ENCODE results near the gene MT1E. TPM values are rescaled to one million over a fixed set of nuclear protein-coding genes. Genes with fewer than 3 reads are reported as not detected.

Gene MT1E
- total and polyA plus RNA-seq, 2 of the 13 experiments (the other 11 are each of a cell fraction or from before 2014, with no cell fraction given): 110 to 1,072 TPM

DNA sequence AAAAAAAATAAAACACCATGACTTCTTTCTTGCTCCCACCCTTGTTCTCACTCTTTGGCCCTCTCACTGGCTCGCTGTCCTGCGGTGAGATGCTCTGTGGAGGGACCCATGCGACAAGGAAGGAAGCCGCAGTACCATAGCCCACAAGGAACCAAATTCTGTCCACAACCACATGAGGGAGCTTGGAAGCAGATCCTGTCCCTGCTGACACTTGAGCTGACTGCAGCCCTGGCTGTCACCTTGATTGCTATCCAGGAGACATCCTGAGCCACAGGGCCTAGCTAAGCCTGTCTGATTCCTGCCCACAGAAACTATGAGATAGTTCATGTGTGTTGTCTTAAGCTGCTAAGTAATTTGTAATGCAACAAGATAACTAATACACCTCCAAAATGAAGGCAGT, 22.0 kb upstream of the MT1E start (continued):
- TF ChIP-seq, protein P1, sequence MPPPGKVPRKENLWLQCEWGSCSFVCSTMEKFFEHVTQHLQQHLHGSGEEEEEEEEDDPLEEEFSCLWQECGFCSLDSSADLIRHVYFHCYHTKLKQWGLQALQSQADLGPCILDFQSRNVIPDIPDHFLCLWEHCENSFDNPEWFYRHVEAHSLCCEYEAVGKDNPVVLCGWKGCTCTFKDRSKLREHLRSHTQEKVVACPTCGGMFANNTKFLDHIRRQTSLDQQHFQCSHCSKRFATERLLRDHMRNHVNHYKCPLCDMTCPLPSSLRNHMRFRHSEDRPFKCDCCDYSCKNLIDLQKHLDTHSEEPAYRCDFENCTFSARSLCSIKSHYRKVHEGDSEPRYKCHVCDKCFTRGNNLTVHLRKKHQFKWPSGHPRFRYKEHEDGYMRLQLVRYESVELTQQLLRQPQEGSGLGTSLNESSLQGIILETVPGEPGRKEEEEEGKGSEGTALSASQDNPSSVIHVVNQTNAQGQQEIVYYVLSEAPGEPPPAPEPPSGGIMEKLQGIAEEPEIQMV (CRISPR knock-in tag; IDR thresholded peaks at IDR 0.05; ENCODE audit: low read depth): no peak
- TF ChIP-seq SOX5 (CRISPR knock-in tag; IDR thresholded peaks at IDR 0.05; ENCODE audit: borderline replicate concordance) (peak; percentile 42; the same call in 1 of the 2 replicates), AHDC1 (CRISPR knock-in tag; IDR thresholded peaks at IDR 0.05; ENCODE audit: borderline replicate concordance) (no peak), SAP130 (CRISPR knock-in tag; IDR thresholded peaks at IDR 0.05; ENCODE audit: low read depth) (peak; percentile 76), HNRNPL (IDR thresholded peaks at IDR 0.05; ENCODE audit: low read depth, low read length) (no peak), ZNF660 (CRISPR knock-in tag; IDR thresholded peaks at IDR 0.05; ENCODE audit: borderline replicate concordance, low read depth) (no peak), NCOA1 (CRISPR knock-in tag; IDR thresholded peaks at IDR 0.05) (no peak), THRA (CRISPR knock-in tag; IDR thresholded peaks at IDR 0.05; ENCODE audit: borderline replicate concordance) (peak; percentile 51; the same call in 1 of the 2 replicates), NFE2L1 (CRISPR knock-in tag; IDR thresholded peaks at IDR 0.05; ENCODE audit: borderline replicate concordance) (no peak), CREM (IDR thresholded peaks at IDR 0.05) (no peak), CREM (CRISPR knock-in tag; IDR thresholded peaks at IDR 0.05) (no peak), NCOA2 (CRISPR knock-in tag; IDR thresholded peaks at IDR 0.05) (no peak), ZNF567 (CRISPR knock-in tag; IDR thresholded peaks at IDR 0.05; ENCODE audit: borderline replicate concordance) (0 out of 2 replicates have a peak, but pooled peaks have one; percentile 83), REXO4 (CRISPR knock-in tag; IDR thresholded peaks at IDR 0.05; ENCODE audit: borderline replicate concordance) (no peak), ZFAT (CRISPR knock-in tag; conservative IDR thresholded peaks at IDR 0.05) (no peak), ZKSCAN1 (IDR thresholded peaks at IDR 0.05; ENCODE audit: low read length) (no peak), ZC3H13 (CRISPR knock-in tag; IDR thresholded peaks at IDR 0.05) (no peak), PPARG (CRISPR knock-in tag; conservative IDR thresholded peaks at IDR 0.05) (no peak), JUND (CRISPR knock-in tag; IDR thresholded peaks at IDR 0.05) (no peak), ZNF709 (CRISPR knock-in tag; IDR thresholded peaks at IDR 0.05) (no peak), ZNF564 (CRISPR knock-in tag; IDR thresholded peaks at IDR 0.05) (no peak), SRSF4 (IDR thresholded peaks at IDR 0.05; ENCODE audit: low read depth, low read length, poor library complexity, severe bottlenecking) (no peak), TMF1 (CRISPR knock-in tag; IDR thresholded peaks at IDR 0.05; ENCODE audit: low read depth) (no peak)
- TF ChIP-seq, protein P2, sequence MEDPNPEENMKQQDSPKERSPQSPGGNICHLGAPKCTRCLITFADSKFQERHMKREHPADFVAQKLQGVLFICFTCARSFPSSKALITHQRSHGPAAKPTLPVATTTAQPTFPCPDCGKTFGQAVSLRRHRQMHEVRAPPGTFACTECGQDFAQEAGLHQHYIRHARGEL (CRISPR knock-in tag; IDR thresholded peaks at IDR 0.05): 0 out of 2 replicates have a peak, but pooled peaks have one; percentile 51

Measured in HepG2 (cell line).